Urothelium cell line (cell line): ENCODE data around the gene METTL1.
A peak's percentile ranks its signal among the peaks of the same experiment; 100 is the strongest.

Experiments used
- DNase-seq: peaks from one replicate; pipeline ENCODE4 v3.0.0; 2011; ENCODE audit warnings: low spot score, mixed read lengths
- FAIRE-seq: peaks from 2 replicates; lab custom pipeline; 2011; peaks lifted over from hg19 to GRCh38; lab: Jason Lieb, UNC

Gene METTL1

GRCh38 chr12:57755454-57756372 lies 16.2 kb downstream of the METTL1 start:
- DNase-seq (no peak), FAIRE-seq (no peak)

GRCh38 chr12:57755194-57755453 lies 16.8 kb downstream of the METTL1 start:
- no peak for DNase-seq
- no peak for FAIRE-seq

- DNase-seq (peak; percentile 80), FAIRE-seq (peak; percentile 94)
Measured at GRCh38 chr12:57754411-57755193, 17.3 kb downstream of the METTL1 start, which contains the start of gene MARCHF9. MARCHF9 (plus strand) TSS chr12:57755103; CDS start chr12:57755529, 426 bp downstream.

GRCh38 chr12:57753756-57754337 lies 18.1 kb downstream of the METTL1 start:
- DNase-seq (no peak), FAIRE-seq (no peak)

- DNase-seq (no peak), FAIRE-seq (no peak)
Measured at GRCh38 chr12:57752668-57753000, 19.3 kb downstream of the METTL1 start.

- peak; percentile 98 for DNase-seq
- FAIRE-seq = peak; percentile 96
Measured at GRCh38 chr12:57751788-57752667, 19.9 kb downstream of the METTL1 start, which contains the start of gene CDK4. CDK4 (minus strand) TSS chr12:57752310; CDS start chr12:57751717, 593 bp downstream.

GRCh38 chr12:57751432-57751787 lies 20.5 kb downstream of the METTL1 start:
- no peak for FAIRE-seq
- no peak for DNase-seq

GRCh38 chr12:57750561-57751431 lies 21.1 kb downstream of the METTL1 start:
- FAIRE-seq = no peak

GRCh38 chr12:57749061-57749460 lies 22.8 kb downstream of the METTL1 start:
- DNase-seq (no peak), FAIRE-seq (no peak)

More at GRCh38 chr12:57750561-57751431, 21.1 kb downstream of the METTL1 start:
- DNase-seq = no peak

GRCh38 chr12:57746025-57746424 lies 25.9 kb downstream of the METTL1 start:
- FAIRE-seq = no peak

GRCh38 chr12:57745485-57745881 lies 26.4 kb downstream of the METTL1 start:
- no peak for DNase-seq
- no peak for FAIRE-seq

More at GRCh38 chr12:57746025-57746424, 25.9 kb downstream of the METTL1 start:
- no peak for DNase-seq

GRCh38 chr12:57744777-57745484 lies 27.0 kb downstream of the METTL1 start, which contains the start of gene TSPAN31:
TSPAN31 (plus strand) TSS chr12:57745039; CDS start chr12:57745155, 116 bp downstream.
- DNase-seq = peak; percentile 94
- FAIRE-seq = no peak

- FAIRE-seq = no peak
- no peak for DNase-seq
Measured at GRCh38 chr12:57744194-57744776, 27.6 kb downstream of the METTL1 start.

- FAIRE-seq (no peak), DNase-seq (no peak)
Measured at GRCh38 chr12:57743769-57744168, 28.1 kb downstream of the METTL1 start.

GRCh38 chr12:57741844-57742738 lies 29.8 kb downstream of the METTL1 start:
- DNase-seq (no peak), FAIRE-seq (no peak)

GRCh38 chr12:57741413-57741789 lies 30.5 kb downstream of the METTL1 start:
- FAIRE-seq = no peak
- DNase-seq = no peak

- DNase-seq (no peak), FAIRE-seq (no peak)
Measured at GRCh38 chr12:57740656-57741412, 31.1 kb downstream of the METTL1 start.
